ENCODE results near the gene SPTBN1. TPM values are rescaled to one million over a fixed set of nuclear protein-coding genes. Genes with fewer than 3 reads are reported as not detected.

Gene SPTBN1
- total RNA-seq, 1 experiment from 2014 or later, result 81.0 TPM

DNA sequence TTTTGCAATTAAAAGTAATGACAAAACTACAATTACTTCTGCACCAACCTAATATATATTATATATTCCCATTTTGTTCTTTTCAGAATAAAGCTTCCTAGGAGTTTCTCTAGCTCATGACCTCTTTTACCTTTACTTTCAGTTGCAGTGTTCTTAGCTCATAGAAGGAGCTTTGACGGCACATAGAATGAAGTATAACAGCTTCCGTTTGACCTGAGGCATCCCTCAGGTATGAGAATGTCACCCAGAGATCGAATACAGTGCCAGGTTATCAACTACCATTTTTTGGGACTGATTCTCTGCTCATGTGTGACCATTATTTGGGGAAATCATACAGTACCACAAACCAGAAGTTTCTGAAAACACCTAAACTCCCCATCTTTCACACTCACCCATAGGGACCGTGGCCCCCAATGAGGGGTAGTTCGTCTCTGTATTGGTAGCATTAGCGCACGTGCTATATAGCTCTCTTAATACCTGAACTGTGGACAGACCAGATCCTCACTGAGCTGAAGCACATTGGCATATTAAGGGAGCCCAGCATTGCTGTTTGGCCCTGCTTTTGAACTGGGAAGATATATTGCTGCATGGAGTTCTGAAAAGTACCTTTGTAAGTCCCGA lies 123.0 kb downstream of the SPTBN1 start:
- DNase-seq (ENCODE audit: low spot score), result no peak
- in situ Hi-C loops (cut with HindIII; ENCODE audit: low sequenced_read_pairs), result no loop called here

DNA sequence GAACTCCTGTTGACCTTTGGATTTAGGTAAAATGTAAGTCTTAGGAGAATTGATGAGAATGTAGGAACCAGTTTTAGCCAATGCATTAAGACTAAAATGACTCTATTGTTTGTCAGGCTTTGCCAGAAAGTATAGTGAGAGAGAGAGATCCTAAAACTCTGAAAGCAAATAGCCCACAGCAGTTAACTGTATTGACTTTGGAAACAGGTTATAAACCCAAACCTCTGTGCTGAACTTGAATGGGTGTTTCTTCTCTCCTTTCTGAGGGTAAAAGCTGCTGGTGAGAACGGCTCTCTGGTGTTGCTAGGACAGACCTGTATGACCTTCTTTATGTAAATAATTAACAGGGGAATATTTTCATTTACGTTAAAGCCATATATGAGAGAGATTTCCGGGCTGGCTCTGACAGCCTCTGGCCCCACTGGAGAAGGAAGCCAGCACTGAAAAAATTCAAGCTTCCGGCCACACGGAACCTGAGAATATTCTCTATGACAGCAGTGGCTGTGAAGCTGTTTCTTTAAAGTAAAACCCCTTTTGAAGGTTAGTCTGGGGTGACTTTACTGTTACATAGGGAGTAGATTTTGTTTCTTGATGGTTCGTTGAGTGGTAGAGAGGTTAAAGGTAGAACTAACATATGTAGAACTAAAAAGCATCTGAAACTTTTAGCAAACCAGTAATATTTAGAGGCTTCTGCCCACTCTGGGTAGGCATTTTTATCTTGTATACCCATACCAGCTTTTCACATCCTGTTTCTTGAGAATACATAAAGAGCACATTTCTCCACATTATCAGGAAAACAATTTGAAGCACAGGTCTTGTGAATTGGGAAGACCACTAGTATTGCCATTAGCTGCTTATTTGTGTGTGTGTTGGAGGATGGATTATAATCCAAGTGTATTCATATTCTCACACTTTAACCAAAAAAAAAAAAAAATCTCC lies 123.8 kb downstream of the SPTBN1 start:
- in situ Hi-C loops (cut with HindIII; ENCODE audit: low sequenced_read_pairs), result no loop called here
- DNase-seq (ENCODE audit: low spot score), result no peak

DNA sequence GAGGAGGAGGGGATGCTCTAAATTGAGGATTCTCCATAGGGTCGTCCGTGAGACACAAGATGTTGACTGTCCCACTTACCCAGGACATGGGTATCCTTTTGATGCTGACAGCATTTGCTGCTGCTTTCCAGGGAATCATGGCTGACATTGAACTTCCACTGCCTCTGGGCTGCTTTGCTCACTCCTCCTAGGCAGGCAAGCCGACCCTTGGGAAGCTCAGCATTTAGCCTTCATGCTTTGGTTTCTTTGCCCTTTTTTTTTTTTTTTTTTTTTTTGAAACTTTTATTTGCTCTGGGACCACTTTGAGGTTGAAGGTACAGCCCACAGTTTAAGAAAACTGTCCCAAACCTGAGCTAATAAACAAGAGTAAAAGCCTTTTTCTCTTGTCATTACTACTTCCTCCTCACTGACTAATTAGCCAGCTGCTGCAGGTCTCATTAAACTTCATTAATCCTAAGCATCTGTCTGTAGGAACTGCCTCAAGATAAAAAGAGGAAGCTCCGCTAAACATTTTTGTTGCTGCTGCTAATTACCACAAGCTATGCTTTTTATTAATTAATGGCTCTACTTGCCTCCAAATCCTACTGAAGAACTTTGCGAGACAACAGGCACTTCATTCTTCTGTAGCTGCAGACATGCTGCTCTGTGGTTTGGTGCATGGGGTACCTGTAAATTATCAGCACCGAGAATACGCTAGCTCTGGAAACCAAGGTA lies 125.4 kb downstream of the SPTBN1 start:
- no peak for DNase-seq (ENCODE audit: low spot score)
- in situ Hi-C loops (cut with HindIII; ENCODE audit: low sequenced_read_pairs), result no loop called here

DNA sequence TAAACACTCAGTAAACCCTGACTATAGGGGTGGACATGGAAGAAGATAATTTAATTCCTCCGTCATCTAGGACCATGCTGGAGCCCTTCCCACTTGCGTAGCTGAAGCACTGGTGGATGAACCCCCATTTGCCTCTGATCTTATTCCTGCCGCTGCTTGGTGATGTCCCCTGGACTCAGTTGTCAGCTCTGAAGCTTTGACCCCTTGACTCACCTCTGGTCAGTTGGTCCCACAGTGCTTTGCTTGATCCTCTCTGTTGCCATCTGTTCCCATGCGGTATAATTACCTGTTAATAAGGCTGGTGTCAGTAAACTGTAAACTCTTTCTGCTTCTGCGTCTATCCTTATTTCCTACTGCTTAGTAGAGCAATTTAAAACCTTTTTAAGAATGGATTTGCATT lies 126.9 kb downstream of the SPTBN1 start:
- in situ Hi-C loops (cut with HindIII; ENCODE audit: low sequenced_read_pairs), result no loop called here
- no peak for DNase-seq (ENCODE audit: low spot score)

DNA sequence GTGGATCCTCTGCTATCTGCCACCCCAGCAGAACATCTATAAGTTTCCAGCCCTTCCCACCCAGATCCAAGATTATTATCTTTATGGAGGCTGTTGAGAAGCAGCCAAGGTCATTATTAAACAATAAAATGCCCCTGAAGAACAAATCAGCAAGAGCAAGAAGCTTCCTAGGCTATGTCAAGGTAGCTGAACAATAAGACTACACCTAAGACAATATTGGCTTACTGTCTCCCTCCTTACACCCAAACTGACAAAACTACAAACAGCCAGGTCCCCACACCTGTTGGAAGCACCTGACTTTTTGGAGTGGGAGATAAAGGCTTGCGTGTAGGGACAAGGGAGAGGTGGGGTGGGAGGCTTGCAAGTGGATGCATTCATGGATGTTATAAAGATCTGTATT lies 128.5 kb downstream of the SPTBN1 start:
- DNase-seq (ENCODE audit: low spot score), result no peak
- in situ Hi-C loops (cut with HindIII; ENCODE audit: low sequenced_read_pairs), result no loop called here

DNA sequence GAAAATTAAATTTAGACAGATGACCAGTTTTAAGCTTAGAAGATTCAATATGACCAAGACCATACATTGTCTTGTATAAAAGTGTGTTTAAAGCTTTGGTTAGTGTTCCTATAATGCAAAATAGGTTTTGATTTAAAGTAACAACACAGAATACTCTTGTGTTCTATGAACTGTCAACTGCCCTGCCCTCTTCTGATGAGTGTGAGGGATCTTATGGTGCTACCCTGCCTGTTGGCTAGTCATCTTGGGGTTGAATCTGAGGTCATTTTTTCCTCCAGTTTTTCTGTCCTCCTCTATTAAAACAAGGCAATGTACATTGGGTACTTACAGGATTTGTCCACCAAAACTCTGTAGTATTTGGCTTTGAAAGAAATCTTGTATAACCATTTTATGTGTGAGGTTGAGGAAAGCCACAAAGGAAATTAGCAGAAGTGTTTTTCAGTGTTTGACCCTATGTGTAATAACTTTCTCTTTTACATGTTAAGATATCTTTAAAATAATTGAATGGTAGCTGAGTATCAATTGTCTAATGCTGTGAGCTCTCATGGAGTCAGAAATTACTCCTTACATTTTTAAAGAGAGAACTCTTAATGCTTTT lies 129.1 kb downstream of the SPTBN1 start:
- no peak for DNase-seq (ENCODE audit: low spot score)
- in situ Hi-C loops (cut with HindIII; ENCODE audit: low sequenced_read_pairs), result no loop called here

DNA sequence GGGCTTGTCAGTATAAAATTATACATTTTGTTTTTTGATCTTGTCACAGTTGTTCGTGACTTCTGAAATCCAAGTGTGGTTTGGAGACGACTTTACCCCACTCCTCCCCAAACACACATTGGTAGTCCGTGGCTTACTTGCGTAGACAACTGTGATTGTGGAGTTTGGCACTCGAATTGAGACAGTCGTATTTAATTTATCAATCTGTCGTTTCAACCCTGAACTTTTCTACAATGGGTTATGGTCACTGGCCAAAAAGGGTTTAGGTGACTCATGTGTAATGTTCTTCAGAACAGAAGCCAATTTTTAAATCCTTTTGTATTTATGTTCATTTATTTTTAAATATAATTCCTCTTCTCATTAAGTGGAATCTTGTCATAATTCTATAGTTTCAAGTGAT lies 129.9 kb downstream of the SPTBN1 start:
- DNase-seq (ENCODE audit: low spot score), result no peak
- in situ Hi-C loops (cut with HindIII; ENCODE audit: low sequenced_read_pairs), result no loop called here

DNA sequence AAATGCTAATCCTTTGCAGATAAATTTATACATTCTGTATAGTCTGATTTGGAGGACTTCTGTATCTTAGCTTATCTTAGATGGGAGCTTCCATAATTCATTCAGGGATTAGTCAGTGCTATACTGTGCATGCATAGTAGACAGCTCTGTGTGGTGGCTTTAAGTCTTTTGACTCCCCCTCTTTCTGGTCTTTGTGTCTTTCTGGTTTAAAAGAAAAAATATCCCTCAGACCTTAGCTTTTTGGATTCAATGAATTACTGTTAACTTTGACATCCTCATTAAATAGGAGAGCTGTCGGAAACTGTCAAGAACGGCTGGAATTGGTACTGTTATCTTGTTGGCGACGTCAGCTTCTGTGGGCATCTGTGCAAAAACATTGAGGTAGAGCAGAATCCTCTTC lies 130.4 kb downstream of the SPTBN1 start:
- in situ Hi-C loops (cut with HindIII; ENCODE audit: low sequenced_read_pairs), result no loop called here
- no peak for DNase-seq (ENCODE audit: low spot score)

DNA sequence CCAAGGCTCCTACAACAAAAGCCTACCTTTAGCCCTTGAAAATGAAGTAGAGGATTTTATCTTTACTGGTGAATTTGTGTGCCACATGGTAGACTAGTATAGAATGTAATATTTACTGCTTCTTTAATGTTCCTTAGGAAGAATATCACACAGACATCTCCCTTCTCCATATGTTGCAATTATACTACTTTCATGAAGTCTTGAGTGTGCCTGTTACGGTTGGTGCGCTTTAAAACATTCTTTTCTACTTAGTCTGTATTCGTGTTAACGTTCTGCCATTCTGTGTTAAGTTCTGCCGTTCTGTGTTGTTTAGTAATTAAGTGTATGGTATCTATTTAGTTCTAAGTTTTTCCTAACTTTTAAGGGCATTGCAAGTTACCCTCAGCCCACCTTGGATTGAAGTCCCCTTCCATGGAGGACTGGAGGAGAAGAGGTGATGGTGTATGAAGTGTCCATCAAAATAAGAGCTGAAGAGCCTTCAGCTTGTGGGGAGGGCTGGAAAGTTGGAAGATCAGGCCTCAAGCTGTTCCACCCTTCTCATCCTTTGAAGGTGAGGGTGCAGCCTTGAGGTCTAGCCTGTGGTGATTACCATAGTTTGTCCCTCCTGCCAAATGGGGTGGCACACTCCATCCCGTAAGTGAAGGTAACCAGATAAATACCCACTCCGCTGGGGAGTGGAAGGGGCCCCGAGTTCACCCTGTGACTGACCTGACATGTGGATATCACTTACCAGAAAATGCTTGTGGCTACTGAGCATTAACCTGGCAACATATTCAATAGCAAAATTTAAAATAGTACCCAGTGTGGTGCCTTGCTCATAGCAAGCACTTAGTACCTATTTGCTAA lies 131.3 kb downstream of the SPTBN1 start:
- no peak for DNase-seq (ENCODE audit: low spot score)
- in situ Hi-C loops (cut with HindIII; ENCODE audit: low sequenced_read_pairs), result no loop called here

DNA sequence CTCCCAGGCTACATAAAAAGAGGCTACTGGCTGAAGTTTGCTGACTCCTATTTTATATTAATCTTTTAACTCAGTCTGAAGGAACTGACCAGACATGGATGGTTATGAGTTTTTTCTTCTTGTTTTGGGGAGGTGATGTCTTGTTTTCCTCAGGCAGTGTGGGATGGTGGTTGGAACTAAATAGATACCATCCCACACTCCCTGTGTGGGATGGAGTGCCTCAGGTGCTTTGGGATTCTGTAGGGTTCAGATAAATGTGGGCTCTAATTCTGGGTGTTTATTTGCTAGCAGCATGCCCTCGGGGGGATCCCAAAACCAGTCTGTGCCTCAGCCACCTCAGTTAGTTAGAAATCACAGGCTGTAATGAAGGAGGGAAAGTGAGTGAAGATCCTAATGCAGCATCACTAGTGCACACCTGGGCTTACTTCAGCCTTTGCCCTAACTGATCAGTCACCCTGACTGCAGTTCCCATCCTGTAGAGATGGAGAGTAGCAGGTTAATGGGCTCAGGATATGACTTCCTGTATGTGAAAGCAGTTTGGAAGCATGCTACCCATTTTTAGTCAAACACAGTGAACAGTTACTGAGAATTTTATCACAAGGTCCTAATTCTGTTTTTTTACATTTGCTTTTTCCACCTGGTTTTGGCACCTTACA lies 132.2 kb downstream of the SPTBN1 start:
- in situ Hi-C loops (cut with HindIII; ENCODE audit: low sequenced_read_pairs), result no loop called here
- DNase-seq (ENCODE audit: low spot score), result no peak

DNA sequence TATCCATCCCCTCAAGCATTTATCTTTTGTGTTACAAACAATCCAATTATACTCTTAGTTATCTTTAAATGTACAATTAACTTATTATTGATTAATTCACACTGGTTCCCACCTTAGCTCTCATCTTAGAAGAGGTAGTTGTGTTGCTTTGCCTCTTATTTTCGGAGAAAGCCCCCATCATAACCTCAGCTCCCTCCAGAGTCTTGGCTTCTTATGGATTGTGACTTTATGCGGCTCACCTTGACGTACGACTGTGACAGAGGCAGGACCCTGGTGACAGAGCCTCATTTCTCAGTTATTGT lies 132.9 kb downstream of the SPTBN1 start:
- in situ Hi-C loops (cut with HindIII; ENCODE audit: low sequenced_read_pairs), result no loop called here
- no peak for DNase-seq (ENCODE audit: low spot score)

DNA sequence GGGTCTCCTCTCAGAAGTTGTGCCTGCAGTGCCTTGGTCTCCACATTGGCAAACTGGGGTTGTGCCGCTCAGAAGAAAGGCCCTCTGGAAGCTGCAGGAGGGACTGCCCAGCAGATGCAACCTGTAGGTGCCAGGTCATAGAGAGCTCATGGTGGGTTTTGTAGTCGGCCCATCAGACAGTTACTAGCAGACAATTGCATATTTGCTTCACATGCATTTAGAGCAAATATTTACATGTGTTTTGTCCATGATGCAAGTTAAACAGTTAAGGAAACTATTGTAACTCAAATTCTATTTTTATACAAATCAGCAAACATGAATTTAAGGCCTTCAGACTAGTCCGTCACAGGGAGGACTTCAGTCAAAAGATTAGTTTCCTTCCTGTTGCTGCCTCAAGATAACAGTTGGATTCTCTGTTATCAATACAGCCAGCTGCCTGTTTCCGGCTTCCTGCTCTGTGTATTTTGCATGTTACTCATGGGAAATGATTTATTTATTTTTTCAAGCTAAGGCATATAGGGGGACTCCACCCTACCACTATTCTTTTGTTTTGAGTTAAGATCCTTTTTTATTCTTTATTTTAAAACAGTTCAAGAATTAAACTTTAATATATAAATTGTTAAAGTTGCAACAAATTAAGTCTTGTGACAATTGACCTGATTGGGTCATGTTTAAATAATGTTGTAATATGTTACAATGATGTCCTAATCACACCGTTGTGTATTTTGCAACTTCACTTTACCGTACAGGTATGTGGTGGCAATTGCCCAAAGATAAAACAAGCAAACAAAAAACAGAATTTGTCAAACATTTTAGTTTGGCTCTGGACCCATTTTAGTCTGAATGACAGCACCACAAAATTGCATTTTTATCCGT lies 133.5 kb downstream of the SPTBN1 start:
- DNase-seq (ENCODE audit: low spot score), result no peak
- in situ Hi-C loops (cut with HindIII; ENCODE audit: low sequenced_read_pairs), result no loop called here

DNA sequence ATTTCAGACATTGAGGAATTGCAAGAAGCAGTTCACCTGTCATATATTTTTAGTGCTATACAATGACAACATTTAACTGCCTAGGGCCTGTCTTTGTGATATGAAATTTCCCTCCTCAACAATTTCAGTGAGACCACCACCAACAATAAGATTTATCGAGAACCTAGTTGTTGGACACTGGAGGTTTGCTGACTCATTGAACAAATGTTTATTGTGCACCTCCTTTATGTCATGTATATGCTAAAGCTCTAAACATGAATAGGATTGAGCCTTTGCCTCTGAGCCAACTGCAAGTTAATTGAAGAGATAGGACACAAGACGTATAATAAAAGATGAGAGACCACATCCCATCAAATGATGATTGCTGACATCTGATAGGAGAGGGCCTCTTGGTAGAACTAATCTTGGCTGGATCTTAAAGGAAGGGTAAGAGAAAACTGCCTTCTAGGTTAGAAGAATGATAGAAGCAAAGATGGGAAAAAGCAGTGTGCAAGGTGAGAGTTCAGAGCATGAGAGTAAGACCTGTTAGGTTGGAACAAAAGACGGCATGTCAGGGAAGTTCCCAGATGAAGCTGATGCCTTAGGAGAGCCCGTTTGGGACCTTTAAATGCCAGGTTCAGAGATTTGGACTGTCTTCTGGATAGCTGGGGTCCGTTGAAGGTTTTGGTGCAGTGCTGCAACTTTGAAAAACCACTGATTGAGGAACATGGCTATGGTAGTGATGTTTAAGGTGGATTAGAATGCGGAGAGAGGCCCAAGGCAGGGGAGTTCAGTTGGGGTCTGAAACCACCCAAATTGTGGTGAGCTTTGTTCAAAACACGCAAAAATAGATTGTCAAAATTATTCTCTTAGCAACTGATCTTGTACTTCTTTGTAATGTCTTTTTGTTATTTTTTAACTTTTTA lies 134.3 kb downstream of the SPTBN1 start:
- DNase-seq (ENCODE audit: low spot score), result no peak
- in situ Hi-C loops (cut with HindIII; ENCODE audit: low sequenced_read_pairs), result no loop called here

DNA sequence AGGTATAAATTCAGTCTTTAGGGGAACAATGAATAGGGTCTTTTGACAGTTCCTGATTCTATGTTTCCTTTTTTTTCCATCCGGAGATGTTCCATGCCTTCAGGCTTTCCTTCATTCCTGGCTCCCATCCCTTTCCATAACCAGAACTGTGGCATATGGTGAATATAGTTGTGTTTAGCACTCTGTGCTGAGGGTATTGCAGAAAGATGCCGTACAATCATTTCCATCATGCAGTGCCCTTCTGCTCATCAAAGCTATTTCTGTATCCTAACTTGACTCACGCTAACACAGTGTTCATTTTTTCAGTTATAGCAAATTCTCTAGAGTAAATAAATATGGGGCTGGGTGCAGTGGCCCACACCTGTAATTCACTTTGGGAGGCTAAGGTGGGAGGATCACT lies 135.4 kb downstream of the SPTBN1 start:
- in situ Hi-C loops (cut with HindIII; ENCODE audit: low sequenced_read_pairs), result no loop called here

DNA sequence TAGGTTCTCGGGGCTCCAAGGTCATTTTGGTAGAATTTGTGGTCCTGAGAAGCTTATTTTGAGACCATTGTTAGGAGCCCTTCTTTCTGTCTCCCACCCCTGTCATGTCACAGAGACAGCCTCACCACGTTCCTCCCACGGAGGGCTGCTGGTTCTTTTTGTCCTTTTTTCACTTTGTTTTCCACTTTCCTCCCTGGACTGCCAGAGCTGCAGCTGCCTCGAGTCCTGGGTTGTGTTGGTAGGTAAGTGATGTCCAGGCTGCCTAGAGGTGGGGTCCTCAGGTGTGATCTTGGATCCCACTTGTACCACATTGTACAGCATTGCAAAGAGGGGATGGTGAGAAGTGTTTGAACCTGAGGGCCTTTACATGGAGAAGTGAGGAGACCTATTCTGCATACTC lies 137.1 kb downstream of the SPTBN1 start:
- no peak for DNase-seq (ENCODE audit: low spot score)
- in situ Hi-C loops (cut with HindIII; ENCODE audit: low sequenced_read_pairs), result no loop called here

More for the DNA sequence above, 135.4 kb downstream of the SPTBN1 start:
- peak; percentile 60 for DNase-seq (ENCODE audit: low spot score)

DNA sequence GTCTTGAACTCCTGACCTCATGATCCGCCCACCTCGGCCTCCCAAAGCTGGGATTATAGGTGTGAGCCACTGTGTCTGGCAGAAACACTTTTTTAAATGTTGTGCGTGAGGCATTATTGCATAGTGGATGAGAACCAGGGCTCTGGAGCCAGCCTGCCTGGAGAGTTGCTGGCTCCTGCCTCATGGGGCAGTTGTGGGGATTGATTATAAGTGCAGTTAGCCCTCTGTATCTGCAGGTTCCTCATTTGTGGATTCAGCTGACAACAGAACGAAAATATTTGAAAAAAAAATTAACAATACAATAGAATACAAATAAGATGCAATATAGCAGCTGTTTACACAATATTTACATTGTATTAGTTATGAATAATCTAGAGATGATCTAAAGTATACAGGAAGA lies 137.9 kb downstream of the SPTBN1 start:
- no peak for DNase-seq (ENCODE audit: low spot score)
- in situ Hi-C loops (cut with HindIII; ENCODE audit: low sequenced_read_pairs), result no loop called here
